Regular cardiac myocyte (primary cell): ENCODE data around the gene MS4A15. TPM values are rescaled to one million over a fixed set of nuclear protein-coding genes. Genes with fewer than 3 reads are reported as not detected.

Experiments
- total RNA-seq: library from RNA; depleted of rRNA; stranded (reverse); fragments of >200 nt; gene quantifications from 2 replicates; pipeline ENCODE4 v1.2.3, GENCODE V29; 2014

The MS4A15 gene, protein sequence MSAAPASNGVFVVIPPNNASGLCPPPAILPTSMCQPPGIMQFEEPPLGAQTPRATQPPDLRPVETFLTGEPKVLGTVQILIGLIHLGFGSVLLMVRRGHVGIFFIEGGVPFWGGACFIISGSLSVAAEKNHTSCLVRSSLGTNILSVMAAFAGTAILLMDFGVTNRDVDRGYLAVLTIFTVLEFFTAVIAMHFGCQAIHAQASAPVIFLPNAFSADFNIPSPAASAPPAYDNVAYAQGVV
- total RNA-seq = not detected in 2 replicates

DNA sequence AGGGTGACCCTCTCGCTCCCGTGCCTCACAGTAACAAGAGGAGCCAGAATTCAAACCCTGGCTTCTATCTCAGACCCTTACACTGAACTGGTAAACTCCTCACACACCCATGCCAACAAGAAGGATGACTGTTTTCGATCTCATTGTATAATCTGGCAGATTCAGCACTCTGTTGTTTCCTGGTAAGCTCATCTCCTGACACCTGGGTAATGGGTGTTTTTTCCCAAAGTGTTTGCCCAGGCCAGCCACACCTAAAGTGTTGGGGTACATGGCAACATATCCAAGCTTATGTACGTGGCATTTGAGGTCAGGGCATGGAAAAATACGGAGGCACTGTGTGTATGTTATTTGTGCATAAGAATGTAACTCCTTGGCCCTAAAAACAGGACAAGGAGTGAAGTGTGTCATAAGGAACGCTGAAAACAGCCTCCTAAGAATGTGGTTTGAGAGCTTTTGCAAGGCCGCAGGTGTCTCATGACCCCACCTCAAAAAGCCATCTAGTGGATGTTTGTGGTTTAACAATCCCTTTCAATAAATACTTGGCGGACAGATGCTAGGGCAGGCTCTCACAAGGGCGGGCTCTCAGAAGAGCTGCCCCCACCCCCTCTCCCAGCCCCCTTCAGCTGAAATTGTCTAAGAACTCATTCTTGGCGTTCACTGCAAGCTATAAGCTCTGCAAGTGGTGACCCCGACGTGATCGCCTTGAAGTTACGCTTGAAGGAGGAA is at the start of gene MS4A15:
Gene MS4A15, plus strand, starts transcription at position 561 of the 726 bp plus-strand sequence. CDS start 6,867 bp downstream, outside the sequence.

DNA sequence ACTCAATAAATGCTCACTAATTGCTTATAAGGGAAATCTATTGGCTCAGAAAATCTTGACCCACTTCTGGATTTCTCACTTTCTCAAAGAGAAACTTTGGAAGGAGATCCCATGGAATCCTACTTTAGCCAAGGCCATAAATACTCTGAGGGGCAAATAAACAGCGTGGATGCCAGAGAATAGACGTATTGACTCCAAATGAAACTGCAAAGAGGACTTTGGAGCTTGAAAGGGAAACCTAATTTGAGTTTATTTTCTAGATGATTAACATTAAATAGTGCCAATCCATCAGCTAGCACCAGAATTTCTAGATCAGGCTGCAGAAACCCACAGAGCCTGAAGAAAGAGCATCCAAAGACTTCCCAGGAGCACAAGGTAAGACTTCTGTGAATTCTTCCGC is 32.2 kb upstream of the MS4A15 start, which contains the start of gene MS4A18:
Gene MS4A18, plus strand, starts transcription at position 301 of the 400 bp plus-strand sequence.

DNA sequence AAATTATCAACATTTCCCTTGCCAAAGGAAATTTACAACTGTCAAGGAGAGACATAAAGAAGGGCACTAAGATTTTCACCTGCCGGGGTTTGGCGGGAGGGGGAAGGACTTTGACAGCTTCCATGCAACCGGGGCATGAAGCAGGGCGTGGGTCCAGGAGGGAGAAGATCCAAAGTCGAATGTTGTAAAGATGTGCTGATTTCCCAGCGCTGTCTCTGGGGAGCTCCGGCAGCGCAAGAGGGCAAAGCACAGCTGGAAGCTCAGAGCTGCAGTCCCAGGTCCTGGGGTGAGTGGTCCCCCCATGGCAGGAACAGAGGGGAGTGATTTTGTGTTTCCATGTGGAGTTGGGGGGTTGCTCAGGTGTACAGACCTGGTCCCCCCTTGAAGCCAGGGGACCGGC is 28.5 kb downstream of the MS4A15 start, which contains the start of gene MS4A10:
Gene MS4A10, plus strand, starts transcription at position 198 of the 400 bp plus-strand sequence. CDS start 5,003 bp downstream, outside the sequence.

Other genes starting within 250 kb of the MS4A15 start
- not detected in 2 replicates for gene MS4A13, start 241.5 kb upstream of the MS4A15 start, total RNA-seq
- not detected in 2 replicates for gene MS4A8, start 57.3 kb upstream of the MS4A15 start, total RNA-seq
- gene MS4A18, start 32.1 kb upstream of the MS4A15 start, total RNA-seq = not detected in 2 replicates
- gene MS4A10, start 28.5 kb downstream of the MS4A15 start, total RNA-seq = not detected in 2 replicates
- 9.9 and 24.3 TPM in 2 replicates for gene CCDC86, start 85.2 kb downstream of the MS4A15 start, total RNA-seq
- gene PTGDR2, start 99.1 kb downstream of the MS4A15 start, total RNA-seq = 0.19 and 2.3 TPM in 2 replicates
- gene ZP1, start 110.7 kb downstream of the MS4A15 start, total RNA-seq = 2.1 and 4.2 TPM in 2 replicates
- 31.9 and 54.1 TPM in 2 replicates for gene PRPF19, start 149.7 kb downstream of the MS4A15 start, total RNA-seq
- gene TMEM109, start 157.3 kb downstream of the MS4A15 start, total RNA-seq = 21.4 and 34.1 TPM in 2 replicates
- 9.0 and 34.4 TPM in 2 replicates for gene TMEM132A, start 167.6 kb downstream of the MS4A15 start, total RNA-seq
- 4.0 and 18.0 TPM in 2 replicates for gene SLC15A3, start 195.3 kb downstream of the MS4A15 start, total RNA-seq
- not detected in 2 replicates for gene CD6, start 214.8 kb downstream of the MS4A15 start, total RNA-seq